Measurements from ENCODE around the gene CBFA2T3.

The CBFA2T3 gene

GRCh38 chr16:88886420-88886844 is 90.6 kb downstream of the CBFA2T3 start:
- no peak for DNase-seq

GRCh38 chr16:88885693-88886280 is 91.2 kb downstream of the CBFA2T3 start:
- DNase-seq, result no peak

- no peak for DNase-seq
Observed at GRCh38 chr16:88884569-88885271, 92.3 kb downstream of the CBFA2T3 start.

- DNase-seq, result no peak
Observed at GRCh38 chr16:88883946-88884345, 93.1 kb downstream of the CBFA2T3 start.

GRCh38 chr16:88883117-88883895 is 93.7 kb downstream of the CBFA2T3 start:
- no peak for DNase-seq

GRCh38 chr16:88882358-88883030 is 94.5 kb downstream of the CBFA2T3 start:
- no peak for DNase-seq

- no peak for DNase-seq
Observed at GRCh38 chr16:88881675-88882357, 95.2 kb downstream of the CBFA2T3 start.

GRCh38 chr16:88881007-88881615 is 95.9 kb downstream of the CBFA2T3 start:
- DNase-seq, result no peak

GRCh38 chr16:88880226-88881006 is 96.6 kb downstream of the CBFA2T3 start:
- no peak for DNase-seq

- no peak for DNase-seq
Observed at GRCh38 chr16:88879788-88880055, 97.3 kb downstream of the CBFA2T3 start.

- DNase-seq, result no peak
Observed at GRCh38 chr16:88878967-88879787, 97.8 kb downstream of the CBFA2T3 start.

- no peak for DNase-seq
Observed at GRCh38 chr16:88878356-88878755, 98.7 kb downstream of the CBFA2T3 start.

GRCh38 chr16:88877564-88878289 is 99.3 kb downstream of the CBFA2T3 start:
- no peak for DNase-seq

GRCh38 chr16:88876942-88877526 is 100.0 kb downstream of the CBFA2T3 start:
- no peak for DNase-seq

- DNase-seq, result no peak
Observed at GRCh38 chr16:88875703-88876234, 101.2 kb downstream of the CBFA2T3 start.

- DNase-seq, result no peak
Observed at GRCh38 chr16:88874938-88875599, 101.9 kb downstream of the CBFA2T3 start.

GRCh38 chr16:88872650-88873331 is 104.2 kb downstream of the CBFA2T3 start:
- no peak for DNase-seq

Data from hippocampal formation (tissue), 2 donors.